Pancreas (tissue), 10 donors: ENCODE measurements around the gene JAKMIP1. TPM values are rescaled to one million over a fixed set of nuclear protein-coding genes. Genes with fewer than 3 reads are reported as not detected.

Source experiments
- ATAC-seq, 4 donors: fragments of 200-7000 bp; cut with Tn5 transposase; one replicate each; pipeline versions ENCODE4 v1.8.0 to v1.9.1; 2020; ENCODE audit warnings: mild to moderate bottlenecking in 4 of 4, moderate library complexity in 4 of 4
- DNase-seq, 6 donors: peaks; one replicate each; pipeline ENCODE4 v3.0.0-alpha.2; 2020
- FAIRE-seq: peaks from 2 replicates; lab custom pipeline; 2012; peaks lifted over from hg19 to GRCh38; lab: Jason Lieb, UNC
- H3K27ac ChIP-seq, 4 donors: fragments of 200-600 bp; sonication (generic); 1 replicate in 3 of 4; 2 replicates in 1 of 4; pipeline versions ENCODE4 v1.5.0 to v1.8.0; 2020
- H3K27me3 ChIP-seq, 4 donors: fragments of 200-600 bp; one replicate each; pipeline ENCODE4 v1.8.0; 2021
- H3K36me3 ChIP-seq, 3 donors: fragments of 200-600 bp; sonication (generic) in 1 of 3; one replicate each; pipeline versions ENCODE4 v1.5.0 to v1.8.0; 2020 to 2021
- H3K4me1 ChIP-seq, 3 donors: fragments of 200-600 bp; one replicate each; pipeline ENCODE4 v1.8.0; 2021
- H3K4me3 ChIP-seq, 4 donors: fragments of 200-600 bp; sonication (generic) in 2 of 4; one replicate each; pipeline versions ENCODE4 v1.5.0 to v1.8.0; 2020 to 2021
- H3K9me3 ChIP-seq, 4 donors: fragments of 200-600 bp; one replicate each; pipeline ENCODE4 v1.8.0; 2021
- WGBS, 2 donors: extraction: QIAGEN DNeasy Blood & Tissue Kit; methylation state at CpG; one replicate each; pipeline ENCODE4 v1.1.7; 2013; 5-methylcytosine and 5-hydroxymethylcytosine counted together
- intact Hi-C, 3 donors: fragments of 100-400 bp; cut with DNase I; formaldehyde crosslinking; loops; one replicate each; pipeline versions ENCODE4 v1.11.1 to v1.14.2; 2022
- polyA plus RNA-seq, 2 donors: library from polyadenylated mRNA; stranded (reverse); fragments of 200-250 nt; gene quantifications; one replicate each; pipeline ENCODE4 v1.2.3, GENCODE V29; 2013
- total RNA-seq, 6 donors: library from RNA; stranded (reverse); fragmentation: NEBNext Ultra II Directional in 4 of 6; extraction: Animal tissue kit (Norgen Biotek cat#: 25700) in 4 of 6; gene quantifications; one replicate each; pipeline versions ENCODE4 v1.2.1 to v1.2.4, GENCODE V29; 2021 to 2023
- TF ChIP-seq, protein P1 (sequence below), 4 donors: fragments of 200-600 bp; sonication (generic) in 3 of 4; IDR thresholded peaks; one replicate each; pipeline versions ENCODE4 v1.5.0 to v1.8.0; 2021; ENCODE audit warnings: antibody characterized with exemption in 4 of 4
- donor health status: healthy with polysubstance abuse.
- donor health status: DM: no; HTN: no; CAD: no; lungs with moderate emphysema.
- donor health status: DM: no; HTN: no; CAD: no.
- donor health status: control.
- donor health status: control.
- donor health status: Bipolar disorder and iron deficiency.
- donor health status: DM: yes; HTN: yes; CAD: no.
- donor health status: DM: no; HTN: no; CAD: no.
- donor health status: DM: no; HTN: no; CAD: no.
- donor health status: DM: yes; HTN: yes; CAD: no.

The JAKMIP1 gene
- total and polyA plus RNA-seq, 8 donors, result 0.16 to 4.3 (median 0.59) TPM

DNA sequence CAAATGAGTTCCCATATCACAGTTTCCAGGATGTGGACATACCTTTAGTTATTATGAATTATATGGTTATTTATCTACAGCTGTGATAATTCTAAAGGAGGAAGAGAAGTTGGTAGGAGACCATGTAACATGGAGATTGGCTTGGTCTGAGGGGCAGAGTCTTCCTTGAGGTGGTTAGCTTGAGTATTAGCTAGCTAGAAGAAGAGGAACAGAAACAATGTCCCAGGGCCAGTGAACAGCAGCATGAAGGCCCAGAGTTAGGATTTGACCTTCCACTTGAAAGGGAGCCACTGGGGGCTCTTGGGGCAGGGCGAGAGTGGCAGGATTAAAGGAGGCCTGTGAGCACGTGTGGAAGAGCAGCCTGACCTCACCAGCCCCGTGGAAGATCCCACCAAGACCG lies 5.6 kb upstream of the JAKMIP1 start:
- intact Hi-C loops, result no loop called here
- Histone ChIP-seq H3K9me3 (no peaks in the 10 kb centered on the region), H3K27me3 (no peaks in the 10 kb centered on the region), H3K36me3 (no peaks in the 10 kb centered on the region), H3K4me1 (no peaks in the 10 kb centered on the region), H3K27ac (no peak overlapping the region), H3K4me3 (no peak overlapping the region)
- WGBS, 2 donors, result 62 to 71% methylated on average over 4 of the region's 4 CpGs
- FAIRE-seq (no peak), ATAC-seq (no peak), DNase-seq (peak in 1 of 6 donors; percentile 2)
- TF ChIP-seq, protein P1, sequence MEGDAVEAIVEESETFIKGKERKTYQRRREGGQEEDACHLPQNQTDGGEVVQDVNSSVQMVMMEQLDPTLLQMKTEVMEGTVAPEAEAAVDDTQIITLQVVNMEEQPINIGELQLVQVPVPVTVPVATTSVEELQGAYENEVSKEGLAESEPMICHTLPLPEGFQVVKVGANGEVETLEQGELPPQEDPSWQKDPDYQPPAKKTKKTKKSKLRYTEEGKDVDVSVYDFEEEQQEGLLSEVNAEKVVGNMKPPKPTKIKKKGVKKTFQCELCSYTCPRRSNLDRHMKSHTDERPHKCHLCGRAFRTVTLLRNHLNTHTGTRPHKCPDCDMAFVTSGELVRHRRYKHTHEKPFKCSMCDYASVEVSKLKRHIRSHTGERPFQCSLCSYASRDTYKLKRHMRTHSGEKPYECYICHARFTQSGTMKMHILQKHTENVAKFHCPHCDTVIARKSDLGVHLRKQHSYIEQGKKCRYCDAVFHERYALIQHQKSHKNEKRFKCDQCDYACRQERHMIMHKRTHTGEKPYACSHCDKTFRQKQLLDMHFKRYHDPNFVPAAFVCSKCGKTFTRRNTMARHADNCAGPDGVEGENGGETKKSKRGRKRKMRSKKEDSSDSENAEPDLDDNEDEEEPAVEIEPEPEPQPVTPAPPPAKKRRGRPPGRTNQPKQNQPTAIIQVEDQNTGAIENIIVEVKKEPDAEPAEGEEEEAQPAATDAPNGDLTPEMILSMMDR (IDR thresholded peaks at IDR 0.05), result no peak

DNA sequence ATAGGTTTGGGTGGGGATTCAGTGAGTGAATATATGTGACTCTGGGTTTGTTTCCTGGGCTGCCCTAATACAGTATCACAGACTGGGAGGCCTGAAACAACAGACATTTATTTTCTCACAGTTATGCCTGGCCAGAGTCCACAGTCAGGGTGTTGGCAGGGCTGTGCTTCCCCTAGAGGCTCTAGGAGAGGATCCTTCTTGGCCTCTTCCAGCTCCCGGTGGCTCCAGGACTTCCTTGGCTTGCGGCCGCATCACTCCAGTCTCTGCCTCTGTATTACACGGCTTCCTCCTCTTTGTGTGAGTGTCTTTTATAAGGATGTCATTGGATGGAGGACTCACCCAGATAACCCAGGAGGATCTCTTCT lies 5.2 kb upstream of the JAKMIP1 start:
- H3K27ac ChIP-seq, result no peak overlapping the region
- H3K9me3 ChIP-seq, result no peaks in the 10 kb centered on the region
- intact Hi-C loops, result no loop called here
- no peaks in the 10 kb centered on the region for H3K36me3 ChIP-seq
- FAIRE-seq (no peak), DNase-seq (no peak), ATAC-seq (peak in 1 of 4 donors; percentile 42)
- no peaks in the 10 kb centered on the region for H3K27me3 ChIP-seq
- no peaks in the 10 kb centered on the region for H3K4me1 ChIP-seq
- WGBS, 2 donors, result 59 to 73% methylated on average over 4 of the region's 4 CpGs
- H3K4me3 ChIP-seq, result no peak overlapping the region
- TF ChIP-seq, protein P1 (IDR thresholded peaks at IDR 0.05), result no peak

DNA sequence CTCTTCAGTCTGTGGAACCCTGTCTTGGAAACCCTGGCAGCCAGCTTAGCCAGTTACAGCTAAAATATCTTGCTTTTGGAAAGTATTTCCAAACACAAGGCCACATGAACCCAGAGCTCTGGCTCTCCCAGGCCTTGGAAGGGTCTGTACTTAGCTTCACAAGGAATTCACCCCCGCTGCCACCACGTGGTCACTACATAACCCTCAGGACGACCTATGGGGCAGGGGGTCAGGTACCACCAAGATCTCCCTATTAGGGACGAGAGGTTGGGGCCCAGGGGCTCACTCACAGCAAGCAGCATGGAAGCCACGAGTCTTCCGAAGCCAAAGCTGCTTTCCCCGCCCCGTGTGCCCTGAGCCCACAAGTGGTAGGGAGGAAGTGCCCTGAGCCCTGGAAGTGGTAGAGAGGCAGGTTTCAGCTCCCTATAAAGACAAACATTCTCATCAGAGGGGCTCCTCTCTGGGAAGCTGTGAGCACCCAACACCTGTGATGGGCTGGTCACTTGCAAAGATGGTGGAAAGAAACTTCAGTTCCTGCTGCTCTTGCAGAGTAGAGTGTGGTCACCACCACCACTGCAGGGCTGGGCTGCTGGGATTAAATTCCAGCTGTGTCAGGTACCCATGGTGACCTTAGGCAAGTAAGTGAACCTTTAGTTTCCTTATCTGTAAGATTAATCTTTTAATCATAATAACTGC lies 4.7 kb upstream of the JAKMIP1 start:
- WGBS, 2 donors, result 64 to 79% methylated on average over 8 of the region's 8 CpGs
- intact Hi-C loops, result no loop called here
- Histone ChIP-seq H3K27ac (no peak overlapping the region), H3K4me1 (peaks cover 0 to 2% (median under 1%) of the 10 kb centered on the region in 3 donors), H3K27me3 (no peaks in the 10 kb centered on the region), H3K36me3 (no peaks in the 10 kb centered on the region), H3K4me3 (no peak overlapping the region), H3K9me3 (no peaks in the 10 kb centered on the region)
- no peak for FAIRE-seq
- TF ChIP-seq, protein P1 (IDR thresholded peaks at IDR 0.05), result no peak
- DNase-seq, result peak in 1 of 6 donors; percentile 1
- no peak for ATAC-seq

DNA sequence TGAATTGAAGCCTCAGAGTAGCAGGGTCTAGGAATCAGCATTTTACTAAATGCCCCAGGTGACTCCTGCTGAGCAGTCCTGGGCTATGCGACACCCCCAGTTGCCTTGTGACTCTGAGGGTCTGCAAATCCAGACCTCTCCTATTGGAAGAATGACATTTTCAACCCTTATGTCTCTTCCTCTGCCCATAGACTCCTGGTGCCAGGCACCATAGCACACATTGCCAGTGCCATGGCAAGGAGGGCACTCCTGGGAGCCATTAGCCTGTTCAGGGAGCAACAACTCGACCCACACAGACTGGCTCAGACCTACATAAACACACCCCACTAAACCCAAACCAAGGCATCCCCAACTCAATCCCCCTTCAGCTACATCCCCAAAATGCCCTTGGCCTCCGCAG lies 3.7 kb upstream of the JAKMIP1 start:
- peak in 1 of 6 donors; percentile 1 for DNase-seq
- intact Hi-C loops, result no loop called here
- 72 to 86% methylated on average over 3 of the region's 3 CpGs for WGBS, 2 donors
- peaks cover 5 to 10% (median 5%) of the 10 kb centered on the region in 3 donors for H3K4me1 ChIP-seq
- FAIRE-seq, result no peak
- no peaks in the 10 kb centered on the region for H3K27me3 ChIP-seq
- H3K9me3 ChIP-seq, result no peaks in the 10 kb centered on the region
- TF ChIP-seq, protein P1 (IDR thresholded peaks at IDR 0.05), result no peak
- H3K36me3 ChIP-seq, result no peaks in the 10 kb centered on the region
- no peak overlapping the region for H3K27ac ChIP-seq
- ATAC-seq, result no peak
- H3K4me3 ChIP-seq, result no peak overlapping the region

DNA sequence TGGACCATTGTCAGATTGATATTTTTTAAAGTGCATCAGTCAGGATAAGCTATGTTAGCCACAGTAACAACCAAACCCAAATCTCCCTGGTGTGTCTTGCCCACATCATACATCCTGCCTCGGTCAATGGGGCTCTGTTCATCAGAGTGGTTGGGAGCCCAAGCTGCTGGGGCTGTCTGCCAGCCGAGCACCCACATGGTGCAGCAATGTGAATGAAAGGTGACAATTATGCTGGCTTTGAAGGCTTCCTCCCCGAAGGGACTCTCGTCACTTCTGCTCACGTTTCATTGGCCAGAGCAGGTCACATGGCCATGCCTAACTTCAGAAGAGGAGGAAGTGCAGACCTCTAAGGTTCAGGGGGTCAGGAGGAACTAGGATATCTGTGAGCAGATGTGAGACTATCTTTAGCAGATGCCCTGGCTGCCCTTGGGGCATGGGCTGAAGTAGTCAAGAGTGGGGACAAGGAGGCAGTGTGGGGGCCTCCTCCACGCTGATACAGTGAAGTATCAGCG lies 1.3 kb upstream of the JAKMIP1 start:
- ATAC-seq (no peak), FAIRE-seq (no peak), DNase-seq (peak in 1 of 6 donors; percentile 5)
- intact Hi-C loops, result no loop called here
- no peak overlapping the region for H3K4me3 ChIP-seq
- H3K9me3 ChIP-seq, result no peaks in the 10 kb centered on the region
- H3K36me3 ChIP-seq, result no peaks in the 10 kb centered on the region
- TF ChIP-seq, protein P1 (IDR thresholded peaks at IDR 0.05), result no peak
- peaks cover 5 to 11% (median 5%) of the 10 kb centered on the region in 3 donors for H3K4me1 ChIP-seq
- H3K27ac ChIP-seq, result no peak overlapping the region
- H3K27me3 ChIP-seq, result peaks cover 0 to 9% (median 2%) of the 10 kb centered on the region in 4 donors
- WGBS, 2 donors, result 66% methylated on average over 7 of the region's 7 CpGs
